Embryonic facial prominence (tissue), 1 donor: Measurements from ENCODE around the gene OLA1.
"Not testable (repeated sequence)": the region's sequence is repeated elsewhere in the genome, so short reads cannot be mapped to it uniquely, and the experiment has no call there.

ENCODE experiments used
- DNase-seq: peaks from one replicate; pipeline ENCODE4 v3.0.0-alpha.2; 2016; ENCODE audit errors: extremely low spot score

OLA1 gene

GRCh38 chr2:174248187-174248997 lies at the start of gene OLA1:
Gene OLA1, minus strand, starts transcription at chr2:174248532. Its CDS starts 1,717 bp downstream, at chr2:174246815.
- DNase-seq = peak; percentile 90

DNA sequence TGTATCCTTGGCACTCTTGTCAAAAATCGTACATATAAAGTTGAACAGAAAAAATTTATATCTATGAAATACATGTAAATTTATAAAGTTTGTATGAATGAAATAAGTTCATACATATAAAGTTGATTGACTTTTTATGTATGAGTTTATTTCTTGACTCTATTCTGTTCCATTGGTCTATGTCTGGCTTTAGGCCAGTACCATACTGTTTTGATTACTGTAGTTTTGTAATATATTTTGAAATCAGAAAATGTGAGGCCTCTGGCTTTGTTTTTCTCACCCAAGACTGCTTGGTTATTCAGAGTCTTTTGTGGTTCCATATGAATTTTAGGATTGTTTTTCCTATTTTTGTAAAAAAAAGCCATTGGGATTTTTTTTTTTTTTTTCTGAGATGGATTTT lies 44.6 kb upstream of the OLA1 start:
- DNase-seq = no peak

DNA sequence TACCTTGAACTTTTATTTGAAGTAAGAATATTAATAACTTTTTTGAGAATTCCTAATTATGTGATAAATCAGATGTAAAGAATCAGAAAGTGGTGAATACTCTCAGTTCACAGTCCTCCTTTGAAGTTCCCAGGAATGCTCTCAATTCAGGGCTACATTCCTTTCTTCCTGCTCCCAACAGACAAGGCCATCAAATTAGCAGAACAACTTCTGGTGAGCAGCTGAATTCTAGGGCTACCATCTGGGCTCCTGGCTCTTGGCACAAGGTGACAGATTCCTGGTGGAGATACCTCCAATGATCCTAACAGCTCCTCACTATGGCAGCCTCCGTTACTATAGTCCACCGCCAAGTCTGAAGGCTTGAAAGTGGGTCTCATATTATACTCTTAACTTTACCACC lies 37.8 kb upstream of the OLA1 start:
- no peak for DNase-seq

DNA sequence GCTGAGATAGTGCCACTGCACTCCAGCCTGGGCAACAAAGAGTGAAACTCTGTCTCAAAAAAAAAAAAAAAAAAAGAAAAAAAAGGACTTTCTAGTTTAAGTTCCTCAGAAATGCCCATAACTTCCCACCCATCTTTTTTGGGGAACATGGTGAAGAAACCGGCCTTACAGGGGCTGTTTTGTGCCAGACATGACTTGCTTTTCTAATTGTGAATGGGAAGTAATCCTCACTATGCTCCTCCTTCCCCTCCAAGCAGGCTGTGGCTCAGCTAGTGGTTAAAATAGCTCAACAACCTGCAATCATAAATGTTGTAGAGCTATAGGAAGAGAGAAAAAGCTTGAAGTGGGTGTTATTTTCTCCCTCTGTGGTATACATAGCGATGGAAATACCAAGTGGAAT lies 34.1 kb upstream of the OLA1 start:
- DNase-seq = no peak

GRCh38 chr2:174281736-174282135 lies 33.4 kb upstream of the OLA1 start:
- DNase-seq = no peak

DNA sequence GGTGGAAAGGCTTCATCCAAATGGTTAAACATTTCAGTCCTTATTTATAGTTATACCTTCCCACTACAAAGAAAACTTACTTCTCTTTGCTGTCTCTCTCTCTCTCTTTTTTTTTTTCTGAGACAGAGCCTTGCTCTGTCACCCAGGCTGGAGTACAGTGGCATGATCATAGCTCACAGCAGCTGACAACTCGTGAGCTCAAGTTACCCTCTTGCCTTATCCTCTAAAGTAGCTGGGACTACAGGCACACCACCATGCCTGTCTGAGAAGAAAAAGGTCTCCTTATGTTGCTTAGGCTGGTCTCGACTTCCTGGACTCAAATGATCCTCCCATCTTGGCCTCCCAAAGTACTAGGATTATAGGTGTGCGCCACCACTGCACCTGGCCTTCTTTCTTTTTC lies 32.3 kb upstream of the OLA1 start:
- no peak for DNase-seq

- DNase-seq = not testable (repeated sequence)
Observed at GRCh38 chr2:174270263-174270662, 21.9 kb upstream of the OLA1 start.

GRCh38 chr2:174266288-174266687 lies 18.0 kb upstream of the OLA1 start:
- DNase-seq = no peak

GRCh38 chr2:174263997-174264396 lies 15.7 kb upstream of the OLA1 start:
- DNase-seq = no peak

GRCh38 chr2:174259981-174260380 lies 11.6 kb upstream of the OLA1 start:
- DNase-seq = no peak

DNA sequence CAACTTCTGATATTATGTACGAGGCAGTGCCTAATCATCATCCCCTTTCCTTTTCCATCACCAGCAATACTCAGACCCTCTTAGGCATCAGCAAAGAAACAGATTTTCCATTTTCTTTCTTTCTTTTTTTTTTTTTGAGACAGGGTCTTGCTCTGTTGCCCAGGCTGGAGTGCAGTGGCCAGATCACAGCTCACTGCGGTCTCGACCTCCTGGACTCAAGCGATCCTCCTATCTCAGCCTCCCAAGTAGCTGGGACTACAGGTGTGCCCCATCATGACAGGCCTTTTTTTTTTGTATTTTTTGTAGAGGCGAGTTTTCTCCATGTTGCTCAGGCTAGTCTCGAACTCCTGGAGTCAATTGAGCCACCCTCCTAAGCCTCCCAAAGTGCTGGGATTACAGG lies 5.9 kb upstream of the OLA1 start:
- no peak for DNase-seq

DNA sequence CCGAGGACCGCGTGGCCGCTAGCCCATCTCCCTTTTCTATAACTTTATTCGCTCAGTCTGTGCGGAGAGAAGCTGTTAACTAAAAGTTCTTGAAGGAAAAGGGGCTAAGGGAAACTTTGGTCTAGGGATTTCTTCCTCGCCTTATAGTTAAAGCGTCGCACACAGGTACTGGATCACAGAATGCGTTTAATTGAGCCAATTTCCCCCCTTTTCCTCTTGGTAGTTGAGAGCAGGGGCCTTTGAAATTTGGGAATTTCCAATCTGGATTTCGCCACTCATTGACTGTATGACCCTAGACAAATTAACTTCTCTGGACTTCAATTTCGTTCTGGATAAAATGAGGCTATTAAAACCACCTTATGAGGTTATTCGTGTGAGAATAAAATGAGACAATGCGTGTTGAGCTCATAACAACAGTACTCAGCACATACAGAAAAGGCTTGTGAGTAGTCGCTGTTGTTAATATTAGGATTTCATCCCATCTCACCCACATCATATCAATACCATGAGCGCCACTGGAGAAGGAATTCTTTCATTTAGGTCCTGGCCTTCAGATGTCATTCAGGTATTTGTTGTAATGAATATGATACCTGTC lies 763 bp upstream of the OLA1 start:
- no peak for DNase-seq

- no peak for DNase-seq
Observed at GRCh38 chr2:174247474-174248186, 702 bp downstream of the OLA1 start.

GRCh38 chr2:174246944-174247381 lies 1.4 kb downstream of the OLA1 start:
- DNase-seq = no peak

DNA sequence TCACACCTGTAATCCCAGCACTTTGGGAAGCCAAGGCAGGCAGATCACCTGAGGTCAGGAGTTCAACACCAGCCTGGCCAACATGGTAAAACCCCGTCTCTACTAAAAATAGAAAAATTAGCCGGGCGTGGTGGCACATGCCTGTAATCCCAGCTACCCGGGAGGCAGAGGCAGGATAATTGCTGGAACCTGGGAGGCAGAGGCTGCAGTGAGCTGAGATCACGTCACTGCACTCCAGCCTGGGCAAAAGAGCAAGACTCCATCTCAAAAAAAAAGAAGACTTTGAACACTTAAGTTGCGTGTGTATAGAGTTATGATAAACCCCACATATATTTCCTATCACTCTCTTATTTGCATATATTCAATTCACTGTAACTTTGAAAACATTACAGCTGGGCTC lies 2.7 kb downstream of the OLA1 start:
- DNase-seq = not testable (repeated sequence)

GRCh38 chr2:174245065-174245464 lies 3.3 kb downstream of the OLA1 start:
- DNase-seq = no peak

GRCh38 chr2:174243812-174244211 lies 4.5 kb downstream of the OLA1 start:
- no peak for DNase-seq

DNA sequence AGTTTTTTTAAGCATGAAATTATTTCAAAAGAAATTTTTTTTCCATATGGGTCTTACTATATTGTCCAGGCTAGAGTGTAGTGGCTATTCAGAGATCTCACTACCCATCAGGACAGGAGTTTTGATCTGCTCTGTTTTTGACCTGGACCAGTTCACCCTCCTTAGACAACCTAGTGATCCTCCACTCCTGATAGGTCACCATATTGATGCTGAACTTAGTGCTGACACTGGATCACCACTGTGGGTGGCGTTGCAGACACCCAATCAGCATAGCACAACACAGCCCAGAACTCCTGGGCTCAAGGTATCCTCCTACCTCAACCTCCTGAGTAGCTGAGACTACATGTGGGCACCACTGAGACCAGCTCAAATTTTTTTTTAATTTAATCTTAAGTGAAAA lies 8.2 kb downstream of the OLA1 start:
- no peak for DNase-seq

DNA sequence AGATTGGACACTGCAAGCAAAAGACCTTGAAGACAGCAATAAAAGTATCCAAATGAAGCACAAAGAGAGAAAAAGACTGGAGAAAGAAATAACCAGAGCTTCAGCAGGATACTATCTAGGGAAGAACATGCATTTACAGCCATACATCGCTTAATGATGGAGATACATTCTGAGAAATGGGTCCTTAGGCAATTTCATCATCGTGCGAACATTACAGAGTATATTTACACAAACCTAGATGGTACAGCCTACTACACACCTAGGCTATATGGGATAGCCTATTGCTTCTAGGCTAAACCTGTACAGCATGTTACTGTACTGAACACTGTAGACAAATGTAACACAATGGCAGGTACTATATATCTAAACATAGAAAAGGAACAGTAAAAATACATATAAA lies 11.9 kb downstream of the OLA1 start:
- no peak for DNase-seq

- no peak for DNase-seq
Observed at GRCh38 chr2:174235680-174236079, 12.7 kb downstream of the OLA1 start.

GRCh38 chr2:174233771-174234275 lies 14.5 kb downstream of the OLA1 start:
- DNase-seq = no peak

GRCh38 chr2:174227748-174228147 lies 20.6 kb downstream of the OLA1 start:
- DNase-seq = no peak
